Hepatic stellate cell (primary cell): ENCODE data around the gene CDH13.

Experiments used
- DNase-seq: peaks from one replicate; pipeline ENCODE4 v3.0.0; 2011; ENCODE audit warnings: low spot score

The CDH13 gene

GRCh38 chr16:83807710-83808572 is 1181.2 kb downstream of the CDH13 start, which contains the start of gene HSBP1:
Gene HSBP1, plus strand, starts transcription at chr16:83807978. Its CDS starts 99 bp downstream, at chr16:83808077.
- peak; percentile 95 for DNase-seq

GRCh38 chr16:83808573-83809014 is 1181.8 kb downstream of the CDH13 start:
- DNase-seq, result no peak

GRCh38 chr16:83809092-83809491 is 1182.3 kb downstream of the CDH13 start:
- no peak for DNase-seq

- no peak for DNase-seq
Observed at GRCh38 chr16:83810901-83811300, 1184.1 kb downstream of the CDH13 start.

GRCh38 chr16:83813823-83814658 is 1187.3 kb downstream of the CDH13 start:
- DNase-seq, result no peak

GRCh38 chr16:83814659-83814985 is 1187.9 kb downstream of the CDH13 start:
- DNase-seq, result no peak

- no peak for DNase-seq
Observed at GRCh38 chr16:83817022-83817421, 1190.3 kb downstream of the CDH13 start.

- no peak for DNase-seq
Observed at GRCh38 chr16:83818276-83818675, 1191.5 kb downstream of the CDH13 start.

- no peak for DNase-seq
Observed at GRCh38 chr16:83819361-83819760, 1192.6 kb downstream of the CDH13 start.

GRCh38 chr16:83826146-83826913 is 1199.6 kb downstream of the CDH13 start:
- peak; percentile 87 for DNase-seq

- no peak for DNase-seq
Observed at GRCh38 chr16:83830091-83830768, 1203.5 kb downstream of the CDH13 start.

- no peak for DNase-seq
Observed at GRCh38 chr16:83830769-83831455, 1204.1 kb downstream of the CDH13 start.

GRCh38 chr16:83831456-83831987 is 1204.8 kb downstream of the CDH13 start:
- no peak for DNase-seq

- no peak for DNase-seq
Observed at GRCh38 chr16:83833921-83834320, 1207.2 kb downstream of the CDH13 start.

- DNase-seq, result peak; percentile 59
Observed at GRCh38 chr16:83835586-83836566, 1209.1 kb downstream of the CDH13 start.

GRCh38 chr16:83837566-83837965 is 1210.8 kb downstream of the CDH13 start:
- no peak for DNase-seq

GRCh38 chr16:83838151-83838550 is 1211.4 kb downstream of the CDH13 start:
- DNase-seq, result no peak

- DNase-seq, result no peak
Observed at GRCh38 chr16:83839561-83839960, 1212.8 kb downstream of the CDH13 start.

- DNase-seq, result no peak
Observed at GRCh38 chr16:83840060-83840617, 1213.4 kb downstream of the CDH13 start.
